Stimulated activated naive CD8-positive, alpha-beta T cell treated with anti-CD3 and anti-CD28 coated beads, Interleukin-15, Interleukin-2, amounts not matched to agents 100 U/mL and 50 U/mL, for 24 hours (primary cell): ENCODE measurements around the gene FIBCD1.

ENCODE experiments used
- ATAC-seq: fragments of 150-1000 bp; cut with Tn5 transposase; one replicate; pipeline ENCODE4 v1.10.0; 2021
- DNase-seq: peaks from one replicate; pipeline ENCODE4 v3.0.0; 2021

Gene FIBCD1

GRCh38 chr9:130895481-130896232 is 43.4 kb downstream of the FIBCD1 start:
- DNase-seq (no peak), ATAC-seq (no peak)

- no peak for ATAC-seq
- DNase-seq: no peak
These were observed 44.0 kb downstream of the FIBCD1 start for GRCh38 chr9:130895038-130895437.

GRCh38 chr9:130894546-130894945 is 44.5 kb downstream of the FIBCD1 start:
- no peak for ATAC-seq
- DNase-seq: no peak

- ATAC-seq: no peak
- DNase-seq: no peak
These were observed 45.5 kb downstream of the FIBCD1 start for GRCh38 chr9:130893341-130894101.

- DNase-seq (no peak), ATAC-seq (no peak)
These were observed 46.4 kb downstream of the FIBCD1 start for GRCh38 chr9:130892477-130893304.

GRCh38 chr9:130891688-130892476 is 47.2 kb downstream of the FIBCD1 start:
- ATAC-seq (no peak), DNase-seq (no peak)

- ATAC-seq: no peak
These were observed 48.0 kb downstream of the FIBCD1 start for GRCh38 chr9:130890870-130891687.

GRCh38 chr9:130890124-130890523 is 48.9 kb downstream of the FIBCD1 start:
- ATAC-seq: no peak
- DNase-seq: no peak

More at GRCh38 chr9:130890870-130891687, 48.0 kb downstream of the FIBCD1 start:
- no peak for DNase-seq

GRCh38 chr9:130888146-130888885 is 50.7 kb downstream of the FIBCD1 start:
- DNase-seq (no peak), ATAC-seq (no peak)

GRCh38 chr9:130887494-130888144 is 51.4 kb downstream of the FIBCD1 start:
- ATAC-seq: no peak
- DNase-seq: no peak

- ATAC-seq: no peak
- no peak for DNase-seq
These were observed 52.1 kb downstream of the FIBCD1 start for GRCh38 chr9:130886981-130887380.

- ATAC-seq: no peak
- no peak for DNase-seq
These were observed 53.3 kb downstream of the FIBCD1 start for GRCh38 chr9:130885484-130886375.

GRCh38 chr9:130884542-130885483 is 54.2 kb downstream of the FIBCD1 start:
- ATAC-seq (no peak), DNase-seq (no peak)

- DNase-seq (no peak), ATAC-seq (no peak)
These were observed 54.9 kb downstream of the FIBCD1 start for GRCh38 chr9:130884111-130884531.

GRCh38 chr9:130883479-130883878 is 55.6 kb downstream of the FIBCD1 start:
- DNase-seq (no peak), ATAC-seq (no peak)

- DNase-seq (no peak), ATAC-seq (no peak)
These were observed 56.3 kb downstream of the FIBCD1 start for GRCh38 chr9:130882696-130883225.

- DNase-seq (no peak), ATAC-seq (no peak)
These were observed 57.5 kb downstream of the FIBCD1 start for GRCh38 chr9:130881516-130881915.
